Measurements from ENCODE around the gene PAM.

PAM gene

DNA sequence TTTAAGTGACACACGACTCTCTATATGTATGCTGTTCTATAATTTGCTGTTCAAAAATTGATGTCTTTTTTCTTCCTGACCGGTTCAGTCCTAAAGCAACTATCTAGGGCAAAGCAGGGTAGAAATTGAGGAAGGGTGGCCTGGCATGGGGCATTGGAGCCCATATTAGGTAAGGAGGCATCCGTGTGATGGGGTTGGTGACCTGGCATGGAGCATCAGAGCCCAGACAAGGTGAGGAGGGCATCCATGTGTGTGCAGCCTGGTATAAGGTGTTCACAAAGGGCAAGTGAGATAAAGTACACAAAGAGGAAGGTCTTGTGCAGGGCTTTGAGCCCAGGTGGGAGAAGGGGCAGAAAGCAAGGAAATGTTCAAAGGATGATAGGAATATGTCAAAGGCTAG lies 104.9 kb downstream of the PAM start:
- in situ Hi-C loops (cut with MboI; ENCODE audit: low sequenced_read_pairs, unreplicated experiment), result no loop called here
- no peak for DNase-seq (ENCODE audit: low spot score)
- TF ChIP-seq, protein P1, sequence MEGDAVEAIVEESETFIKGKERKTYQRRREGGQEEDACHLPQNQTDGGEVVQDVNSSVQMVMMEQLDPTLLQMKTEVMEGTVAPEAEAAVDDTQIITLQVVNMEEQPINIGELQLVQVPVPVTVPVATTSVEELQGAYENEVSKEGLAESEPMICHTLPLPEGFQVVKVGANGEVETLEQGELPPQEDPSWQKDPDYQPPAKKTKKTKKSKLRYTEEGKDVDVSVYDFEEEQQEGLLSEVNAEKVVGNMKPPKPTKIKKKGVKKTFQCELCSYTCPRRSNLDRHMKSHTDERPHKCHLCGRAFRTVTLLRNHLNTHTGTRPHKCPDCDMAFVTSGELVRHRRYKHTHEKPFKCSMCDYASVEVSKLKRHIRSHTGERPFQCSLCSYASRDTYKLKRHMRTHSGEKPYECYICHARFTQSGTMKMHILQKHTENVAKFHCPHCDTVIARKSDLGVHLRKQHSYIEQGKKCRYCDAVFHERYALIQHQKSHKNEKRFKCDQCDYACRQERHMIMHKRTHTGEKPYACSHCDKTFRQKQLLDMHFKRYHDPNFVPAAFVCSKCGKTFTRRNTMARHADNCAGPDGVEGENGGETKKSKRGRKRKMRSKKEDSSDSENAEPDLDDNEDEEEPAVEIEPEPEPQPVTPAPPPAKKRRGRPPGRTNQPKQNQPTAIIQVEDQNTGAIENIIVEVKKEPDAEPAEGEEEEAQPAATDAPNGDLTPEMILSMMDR (IDR thresholded peaks at IDR 0.05; ENCODE audit: borderline replicate concordance, control extremely low read depth, extremely low read depth, insufficient read depth, missing control alignments), result no peak

- TF ChIP-seq, protein P1 (IDR thresholded peaks at IDR 0.05; ENCODE audit: borderline replicate concordance, control extremely low read depth, extremely low read depth, insufficient read depth, missing control alignments), result no peak
- no peak for DNase-seq (ENCODE audit: low spot score)
- in situ Hi-C loops (cut with MboI; ENCODE audit: low sequenced_read_pairs, unreplicated experiment), result no loop called here
Measured at GRCh38 chr5:102863058-102863457, 108.0 kb downstream of the PAM start.

- DNase-seq (ENCODE audit: low spot score), result no peak
- TF ChIP-seq, protein P1 (IDR thresholded peaks at IDR 0.05; ENCODE audit: borderline replicate concordance, control extremely low read depth, extremely low read depth, insufficient read depth, missing control alignments), result no peak
- in situ Hi-C loops (cut with MboI; ENCODE audit: low sequenced_read_pairs, unreplicated experiment), result no loop called here
Measured at GRCh38 chr5:102863764-102864560, 108.9 kb downstream of the PAM start.

GRCh38 chr5:102865171-102865509 lies 110.0 kb downstream of the PAM start:
- TF ChIP-seq, protein P1 (IDR thresholded peaks at IDR 0.05; ENCODE audit: borderline replicate concordance, control extremely low read depth, extremely low read depth, insufficient read depth, missing control alignments), result no peak
- in situ Hi-C loops (cut with MboI; ENCODE audit: low sequenced_read_pairs, unreplicated experiment), result no loop called here
- DNase-seq (ENCODE audit: low spot score), result no peak

DNA sequence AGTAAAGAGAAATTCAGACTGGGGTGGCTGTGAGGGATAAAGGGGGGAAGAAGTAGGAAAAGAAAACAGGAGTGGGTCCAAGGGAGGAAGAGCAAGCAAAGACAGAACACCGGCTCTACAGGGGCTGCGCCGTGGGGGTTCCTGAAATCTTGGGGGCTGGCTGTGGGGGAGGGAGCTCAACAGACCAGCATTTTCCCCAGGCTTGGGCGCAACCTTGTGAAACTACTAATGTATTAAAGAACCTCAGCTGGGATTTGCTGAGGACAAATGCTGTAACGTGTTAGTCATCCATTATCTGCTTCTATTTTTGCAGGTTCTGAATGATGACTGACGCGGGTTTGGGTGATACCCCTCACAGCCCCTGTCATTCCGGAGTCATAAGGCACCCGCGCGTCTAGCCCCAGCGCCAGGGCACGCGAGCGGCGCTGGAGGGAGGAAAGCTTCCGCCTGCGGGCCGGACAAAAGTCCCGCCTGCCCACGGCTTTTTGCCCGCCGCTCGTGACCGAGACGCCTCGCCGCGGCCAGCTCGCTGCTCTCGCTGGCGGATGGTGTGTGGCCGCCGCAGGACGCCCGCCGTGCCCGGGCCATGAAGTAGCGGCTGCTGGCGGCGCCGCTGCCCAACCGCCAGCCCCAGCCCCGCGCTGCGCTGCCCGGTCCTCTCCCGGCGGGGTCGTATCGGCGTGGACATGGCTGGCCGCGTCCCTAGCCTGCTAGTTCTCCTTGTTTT lies 110.6 kb downstream of the PAM start:
- TF ChIP-seq, protein P1 (IDR thresholded peaks at IDR 0.05; ENCODE audit: borderline replicate concordance, control extremely low read depth, extremely low read depth, insufficient read depth, missing control alignments), result no peak
- in situ Hi-C loops (cut with MboI; ENCODE audit: low sequenced_read_pairs, unreplicated experiment), result no loop called here
- DNase-seq (ENCODE audit: low spot score), result peak; percentile 69

DNA sequence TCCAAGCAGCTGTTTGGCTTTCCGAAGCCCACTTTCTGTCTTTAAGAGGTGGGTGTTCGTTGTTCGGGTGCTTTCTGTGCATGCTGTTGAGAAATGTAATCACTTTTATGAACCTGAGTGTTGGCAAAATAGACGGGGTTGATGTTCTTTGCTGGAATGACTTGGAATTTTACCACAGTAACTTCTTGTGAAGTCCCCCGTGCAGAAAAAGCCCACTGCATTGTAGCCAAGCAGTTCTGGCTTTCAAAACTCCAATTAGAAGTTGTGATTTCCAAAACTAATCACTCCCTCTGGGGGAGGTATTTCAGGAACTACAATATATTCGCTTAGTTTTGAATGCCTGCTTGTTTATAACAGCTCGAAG lies 111.1 kb downstream of the PAM start:
- DNase-seq (ENCODE audit: low spot score), result no peak
- TF ChIP-seq, protein P1 (IDR thresholded peaks at IDR 0.05; ENCODE audit: borderline replicate concordance, control extremely low read depth, extremely low read depth, insufficient read depth, missing control alignments), result no peak
- in situ Hi-C loops (cut with MboI; ENCODE audit: low sequenced_read_pairs, unreplicated experiment), result no loop called here

Data from GM13976 (cell line).